HepG2 (cell line): ENCODE data around the gene RNASE7. TPM values are rescaled to one million over a fixed set of nuclear protein-coding genes. Genes with fewer than 3 reads are reported as not detected.

Source experiments
- ARHGAP35 ChIP-seq: sonication (generic); formaldehyde crosslinking; IDR thresholded peaks from 2 replicates; pipeline ENCODE4 v1.9.0; 2022; ENCODE audit warnings: mild to moderate bottlenecking, inconsistent platforms, moderate library complexity, missing genetic modification reagents, borderline replicate concordance
- GTF3A ChIP-seq: sonication (generic); formaldehyde crosslinking; conservative IDR thresholded peaks from 2 replicates; pipeline ENCODE4 v1.4.0; 2020; ENCODE audit warnings: mild to moderate bottlenecking, missing genetic modification reagents
- JUN ChIP-seq: sonication (generic); formaldehyde crosslinking; IDR thresholded peaks from 2 replicates; pipeline ENCODE4 v1.4.0; 2020; ENCODE audit warnings: mild to moderate bottlenecking, missing genetic modification reagents
- KAT2B ChIP-seq: fragments of 150-350 bp; IDR thresholded peaks from 2 replicates; pipeline ENCODE4 v1.6.1; 2014; ENCODE audit warnings: low read depth, low read length, borderline replicate concordance
- MBNL3 ChIP-seq: fragments of 250-450 bp; sonication (Bioruptor Pico); conservative IDR thresholded peaks from 2 replicates; pipeline ENCODE4 v1.8.0; 2022; ENCODE audit warnings: mild to moderate bottlenecking, inconsistent platforms
- NCOR1 ChIP-seq: fragments of 200-600 bp; sonication (generic); IDR thresholded peaks from 2 replicates; pipeline ENCODE4 v1.7.0; 2017; ENCODE audit warnings: antibody characterized with exemption, low read length, borderline replicate concordance
- RFX3 ChIP-seq: IDR thresholded peaks from 2 replicates; pipeline ENCODE4 v1.6.1; 2016; ENCODE audit warnings: missing biosample characterization, missing genetic modification reagents
- TOE1 ChIP-seq: sonication (generic); formaldehyde crosslinking; IDR thresholded peaks from 2 replicates; pipeline ENCODE4 v1.4.0; 2020; ENCODE audit warnings: mild to moderate bottlenecking, missing genetic modification reagents
- ZBTB3 ChIP-seq: sonication (generic); formaldehyde crosslinking; IDR thresholded peaks from 2 replicates; pipeline ENCODE4 v1.4.0; 2020; ENCODE audit warnings: low read depth, mild to moderate bottlenecking, moderate library complexity, missing genetic modification reagents, borderline replicate concordance
- ZNF510 ChIP-seq: sonication (generic); formaldehyde crosslinking; IDR thresholded peaks from 2 replicates; pipeline ENCODE4 v1.4.0; 2020; ENCODE audit warnings: low read depth, mild to moderate bottlenecking, missing genetic modification reagents
- ZNF652 ChIP-seq: IDR thresholded peaks from 2 replicates; pipeline ENCODE4 v1.6.1; 2016; ENCODE audit warnings: low read depth, borderline replicate concordance
- ZNF773 ChIP-seq: sonication (generic); formaldehyde crosslinking; IDR thresholded peaks from 2 replicates; pipeline ENCODE4 v1.4.0; 2020; ENCODE audit warnings: missing genetic modification reagents, borderline replicate concordance
- polyA plus RNA-seq, 8 experiments: library from polyadenylated mRNA; depleted of rRNA in 3 of 8; stranded (reverse) in 7 of 8; unstranded in 1 of 8; fragments of >200 nt; fragmentation: Illumina TruSeq in 4 of 8; extraction: Trizol in 4 of 8; gene quantifications; 2 replicates each; pipeline versions ENCODE4 v1.2.1 to v1.2.3, GENCODE V29; 2011 to 2016; ENCODE audit warnings: low read depth in 4 of 8, missing spikeins in 1 of 8, mixed read lengths in 1 of 8; ENCODE audit not compliant: insufficient read depth in 1 of 8
- total RNA-seq, 5 experiments: library from RNA; depleted of rRNA; stranded (reverse); fragments of >200 nt; fragmentation: Illumina TruSeq; extraction: Trizol; gene quantifications; 2 replicates each; pipeline ENCODE4 v1.2.3, GENCODE V29; 2016; ENCODE audit warnings: low read depth in 1 of 5
- TF ChIP-seq, protein P1 (sequence below): sonication (generic); formaldehyde crosslinking; IDR thresholded peaks from 2 replicates; pipeline ENCODE4 v1.4.0; 2020; ENCODE audit warnings: missing genetic modification reagents
- TF ChIP-seq, protein P2 (sequence below): sonication (generic); formaldehyde crosslinking; IDR thresholded peaks from 2 replicates; pipeline ENCODE4 v1.5.0; 2020; ENCODE audit warnings: mild to moderate bottlenecking, missing genetic modification reagents, borderline replicate concordance
- TF ChIP-seq, protein P3 (sequence below): IDR thresholded peaks from 2 replicates; pipeline ENCODE4 v1.6.1; 2016; ENCODE audit warnings: low read depth, control low read depth
- TF ChIP-seq, protein P4 (sequence below): IDR thresholded peaks from 2 replicates; pipeline ENCODE4 v1.6.1; 2016; ENCODE audit warnings: mild to moderate bottlenecking
- TF ChIP-seq, protein P5 (sequence below): sonication (generic); formaldehyde crosslinking; IDR thresholded peaks from 2 replicates; pipeline ENCODE4 v1.4.0; 2020; ENCODE audit warnings: missing genetic modification reagents

The RNASE7 gene
- total and polyA plus RNA-seq, 2 of the 13 experiments (the other 11 are each of a cell fraction or from before 2014, with no cell fraction given), result 0.04 TPM; not detected in 1

DNA sequence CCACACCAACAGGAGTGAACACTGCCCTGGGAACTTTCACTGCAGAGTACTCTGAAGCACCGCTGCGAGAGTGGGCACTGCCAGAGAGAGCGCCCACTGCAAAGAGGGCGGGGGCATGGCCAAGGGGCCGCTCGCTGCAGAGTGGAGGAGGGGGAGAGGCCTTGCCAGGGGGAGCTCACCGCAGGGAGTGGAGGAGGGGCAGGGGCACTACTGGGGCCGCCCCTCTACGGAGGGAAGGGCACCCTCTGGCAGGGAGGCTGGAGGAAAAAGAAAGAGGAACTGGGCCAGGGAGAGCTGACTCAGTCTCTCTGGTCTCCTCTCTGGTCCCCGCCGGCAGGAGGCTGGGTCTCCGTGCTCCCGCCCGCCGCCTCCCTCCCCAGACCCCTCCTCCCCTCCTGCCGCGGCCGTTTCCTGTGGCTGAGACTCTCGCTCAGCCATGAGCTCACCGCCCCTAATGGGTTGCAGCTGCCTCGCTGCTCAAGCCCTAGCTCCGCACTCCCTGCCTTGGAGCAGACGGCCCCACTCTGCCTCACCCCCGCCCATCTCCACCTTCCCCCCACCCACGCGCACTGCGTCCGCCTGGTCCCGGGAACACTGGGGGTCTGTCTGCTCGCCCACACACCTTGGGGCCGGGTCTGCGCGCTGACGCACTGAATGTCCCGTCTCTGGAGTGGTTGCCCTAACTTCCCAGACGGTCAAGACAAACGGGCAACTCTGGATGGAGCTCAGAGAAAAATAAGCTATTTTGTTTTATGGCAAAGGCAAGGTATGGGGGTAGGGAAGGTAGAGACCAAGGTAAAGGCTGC is 29.3 kb downstream of the RNASE7 start (continued):
- TF ChIP-seq, protein P1, sequence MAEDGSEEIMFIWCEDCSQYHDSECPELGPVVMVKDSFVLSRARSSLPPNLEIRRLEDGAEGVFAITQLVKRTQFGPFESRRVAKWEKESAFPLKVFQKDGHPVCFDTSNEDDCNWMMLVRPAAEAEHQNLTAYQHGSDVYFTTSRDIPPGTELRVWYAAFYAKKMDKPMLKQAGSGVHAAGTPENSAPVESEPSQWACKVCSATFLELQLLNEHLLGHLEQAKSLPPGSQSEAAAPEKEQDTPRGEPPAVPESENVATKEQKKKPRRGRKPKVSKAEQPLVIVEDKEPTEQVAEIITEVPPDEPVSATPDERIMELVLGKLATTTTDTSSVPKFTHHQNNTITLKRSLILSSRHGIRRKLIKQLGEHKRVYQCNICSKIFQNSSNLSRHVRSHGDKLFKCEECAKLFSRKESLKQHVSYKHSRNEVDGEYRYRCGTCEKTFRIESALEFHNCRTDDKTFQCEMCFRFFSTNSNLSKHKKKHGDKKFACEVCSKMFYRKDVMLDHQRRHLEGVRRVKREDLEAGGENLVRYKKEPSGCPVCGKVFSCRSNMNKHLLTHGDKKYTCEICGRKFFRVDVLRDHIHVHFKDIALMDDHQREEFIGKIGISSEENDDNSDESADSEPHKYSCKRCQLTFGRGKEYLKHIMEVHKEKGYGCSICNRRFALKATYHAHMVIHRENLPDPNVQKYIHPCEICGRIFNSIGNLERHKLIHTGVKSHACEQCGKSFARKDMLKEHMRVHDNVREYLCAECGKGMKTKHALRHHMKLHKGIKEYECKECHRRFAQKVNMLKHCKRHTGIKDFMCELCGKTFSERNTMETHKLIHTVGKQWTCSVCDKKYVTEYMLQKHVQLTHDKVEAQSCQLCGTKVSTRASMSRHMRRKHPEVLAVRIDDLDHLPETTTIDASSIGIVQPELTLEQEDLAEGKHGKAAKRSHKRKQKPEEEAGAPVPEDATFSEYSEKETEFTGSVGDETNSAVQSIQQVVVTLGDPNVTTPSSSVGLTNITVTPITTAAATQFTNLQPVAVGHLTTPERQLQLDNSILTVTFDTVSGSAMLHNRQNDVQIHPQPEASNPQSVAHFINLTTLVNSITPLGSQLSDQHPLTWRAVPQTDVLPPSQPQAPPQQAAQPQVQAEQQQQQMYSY, result no peak
- TF ChIP-seq, protein P2, sequence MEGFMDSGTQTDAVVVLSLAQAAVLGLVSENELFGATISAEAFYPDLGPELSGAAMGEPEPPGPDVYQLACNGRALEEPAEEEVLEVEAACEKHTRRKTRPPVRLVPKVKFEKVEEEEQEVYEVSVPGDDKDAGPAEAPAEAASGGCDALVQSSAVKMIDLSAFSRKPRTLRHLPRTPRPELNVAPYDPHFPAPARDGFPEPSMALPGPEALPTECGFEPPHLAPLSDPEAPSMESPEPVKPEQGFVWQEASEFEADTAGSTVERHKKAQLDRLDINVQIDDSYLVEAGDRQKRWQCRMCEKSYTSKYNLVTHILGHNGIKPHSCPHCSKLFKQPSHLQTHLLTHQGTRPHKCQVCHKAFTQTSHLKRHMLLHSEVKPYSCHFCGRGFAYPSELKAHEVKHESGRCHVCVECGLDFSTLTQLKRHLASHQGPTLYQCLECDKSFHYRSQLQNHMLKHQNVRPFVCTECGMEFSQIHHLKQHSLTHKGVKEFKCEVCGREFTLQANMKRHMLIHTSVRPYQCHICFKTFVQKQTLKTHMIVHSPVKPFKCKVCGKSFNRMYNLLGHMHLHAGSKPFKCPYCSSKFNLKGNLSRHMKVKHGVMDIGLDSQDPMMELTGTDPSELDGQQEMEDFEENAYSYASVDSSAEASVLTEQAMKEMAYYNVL (CRISPR knock-in tag), result no peak
- TF ChIP-seq TOE1 (no peak), RFX3 (no peak), ZNF652 (CRISPR knock-in tag) (no peak), KAT2B (no peak), ARHGAP35 (CRISPR knock-in tag) (no peak), ZBTB3 (CRISPR knock-in tag) (no peak), NCOR1 (no peak), ZNF510 (no peak), ZNF773 (no peak), MBNL3 (no peak), GTF3A (CRISPR knock-in tag) (no peak), JUN (CRISPR knock-in tag) (no peak)
- TF ChIP-seq, protein P3, sequence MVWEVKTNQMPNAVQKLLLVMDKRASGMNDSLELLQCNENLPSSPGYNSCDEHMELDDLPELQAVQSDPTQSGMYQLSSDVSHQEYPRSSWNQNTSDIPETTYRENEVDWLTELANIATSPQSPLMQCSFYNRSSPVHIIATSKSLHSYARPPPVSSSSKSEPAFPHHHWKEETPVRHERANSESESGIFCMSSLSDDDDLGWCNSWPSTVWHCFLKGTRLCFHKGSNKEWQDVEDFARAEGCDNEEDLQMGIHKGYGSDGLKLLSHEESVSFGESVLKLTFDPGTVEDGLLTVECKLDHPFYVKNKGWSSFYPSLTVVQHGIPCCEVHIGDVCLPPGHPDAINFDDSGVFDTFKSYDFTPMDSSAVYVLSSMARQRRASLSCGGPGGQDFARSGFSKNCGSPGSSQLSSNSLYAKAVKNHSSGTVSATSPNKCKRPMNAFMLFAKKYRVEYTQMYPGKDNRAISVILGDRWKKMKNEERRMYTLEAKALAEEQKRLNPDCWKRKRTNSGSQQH, result peak; percentile 37; the same call in 1 of the 2 replicates
- TF ChIP-seq, protein P4, sequence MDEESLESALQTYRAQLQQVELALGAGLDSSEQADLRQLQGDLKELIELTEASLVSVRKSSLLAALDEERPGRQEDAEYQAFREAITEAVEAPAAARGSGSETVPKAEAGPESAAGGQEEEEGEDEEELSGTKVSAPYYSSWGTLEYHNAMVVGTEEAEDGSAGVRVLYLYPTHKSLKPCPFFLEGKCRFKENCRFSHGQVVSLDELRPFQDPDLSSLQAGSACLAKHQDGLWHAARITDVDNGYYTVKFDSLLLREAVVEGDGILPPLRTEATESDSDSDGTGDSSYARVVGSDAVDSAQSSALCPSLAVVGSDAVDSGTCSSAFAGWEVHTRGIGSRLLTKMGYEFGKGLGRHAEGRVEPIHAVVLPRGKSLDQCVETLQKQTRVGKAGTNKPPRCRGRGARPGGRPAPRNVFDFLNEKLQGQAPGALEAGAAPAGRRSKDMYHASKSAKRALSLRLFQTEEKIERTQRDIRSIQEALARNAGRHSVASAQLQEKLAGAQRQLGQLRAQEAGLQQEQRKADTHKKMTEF, result peak; percentile 31; the same call in 1 of the 2 replicates
- TF ChIP-seq, protein P5, sequence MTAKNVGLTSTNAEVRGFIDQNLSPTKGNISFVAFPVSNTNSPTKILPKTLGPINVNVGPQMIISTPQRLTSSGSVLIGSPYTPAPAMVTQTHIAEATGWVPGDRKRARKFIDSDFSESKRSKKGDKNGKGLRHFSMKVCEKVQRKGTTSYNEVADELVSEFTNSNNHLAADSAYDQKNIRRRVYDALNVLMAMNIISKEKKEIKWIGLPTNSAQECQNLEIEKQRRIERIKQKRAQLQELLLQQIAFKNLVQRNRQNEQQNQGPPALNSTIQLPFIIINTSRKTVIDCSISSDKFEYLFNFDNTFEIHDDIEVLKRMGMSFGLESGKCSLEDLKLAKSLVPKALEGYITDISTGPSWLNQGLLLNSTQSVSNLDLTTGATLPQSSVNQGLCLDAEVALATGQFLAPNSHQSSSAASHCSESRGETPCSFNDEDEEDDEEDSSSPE (CRISPR knock-in tag), result no peak
